ENCODE results near the gene S100A11.

GRCh38 chr1:152047413-152047729 is 10.6 kb upstream of the S100A11 start:
- TF ChIP-seq, protein P1, sequence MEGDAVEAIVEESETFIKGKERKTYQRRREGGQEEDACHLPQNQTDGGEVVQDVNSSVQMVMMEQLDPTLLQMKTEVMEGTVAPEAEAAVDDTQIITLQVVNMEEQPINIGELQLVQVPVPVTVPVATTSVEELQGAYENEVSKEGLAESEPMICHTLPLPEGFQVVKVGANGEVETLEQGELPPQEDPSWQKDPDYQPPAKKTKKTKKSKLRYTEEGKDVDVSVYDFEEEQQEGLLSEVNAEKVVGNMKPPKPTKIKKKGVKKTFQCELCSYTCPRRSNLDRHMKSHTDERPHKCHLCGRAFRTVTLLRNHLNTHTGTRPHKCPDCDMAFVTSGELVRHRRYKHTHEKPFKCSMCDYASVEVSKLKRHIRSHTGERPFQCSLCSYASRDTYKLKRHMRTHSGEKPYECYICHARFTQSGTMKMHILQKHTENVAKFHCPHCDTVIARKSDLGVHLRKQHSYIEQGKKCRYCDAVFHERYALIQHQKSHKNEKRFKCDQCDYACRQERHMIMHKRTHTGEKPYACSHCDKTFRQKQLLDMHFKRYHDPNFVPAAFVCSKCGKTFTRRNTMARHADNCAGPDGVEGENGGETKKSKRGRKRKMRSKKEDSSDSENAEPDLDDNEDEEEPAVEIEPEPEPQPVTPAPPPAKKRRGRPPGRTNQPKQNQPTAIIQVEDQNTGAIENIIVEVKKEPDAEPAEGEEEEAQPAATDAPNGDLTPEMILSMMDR (conservative IDR thresholded peaks at IDR 0.05; ENCODE audit: low read length): no peak
- no peak for TF ChIP-seq EZH2phosphoT487 (IDR thresholded peaks at IDR 0.05; ENCODE audit: borderline replicate concordance, low read depth, low read length)

All from OCI-LY7 (cell line).